ENCODE measurements around the gene SIM2.

Gene SIM2

DNA sequence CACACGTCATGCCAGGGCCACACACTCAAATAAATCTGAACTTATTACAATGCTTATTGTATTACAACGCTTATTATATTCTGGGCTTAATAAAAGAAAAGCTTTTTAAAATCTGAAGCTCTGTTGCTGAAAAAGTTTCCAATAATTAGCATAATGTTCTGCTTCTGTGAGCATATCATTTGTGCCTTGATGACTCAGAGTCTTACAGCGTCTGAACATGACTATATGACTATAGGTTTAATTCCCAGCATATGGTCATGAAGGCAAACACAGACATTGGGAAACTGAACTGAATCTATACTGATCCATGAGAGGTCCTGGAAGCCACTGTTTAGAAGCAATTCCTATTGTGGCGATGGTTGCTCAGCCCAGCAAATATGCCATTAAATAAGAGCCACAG, 66.3 kb downstream of the SIM2 start:
- DNase-seq (ENCODE audit: low read depth) = no peak

DNA sequence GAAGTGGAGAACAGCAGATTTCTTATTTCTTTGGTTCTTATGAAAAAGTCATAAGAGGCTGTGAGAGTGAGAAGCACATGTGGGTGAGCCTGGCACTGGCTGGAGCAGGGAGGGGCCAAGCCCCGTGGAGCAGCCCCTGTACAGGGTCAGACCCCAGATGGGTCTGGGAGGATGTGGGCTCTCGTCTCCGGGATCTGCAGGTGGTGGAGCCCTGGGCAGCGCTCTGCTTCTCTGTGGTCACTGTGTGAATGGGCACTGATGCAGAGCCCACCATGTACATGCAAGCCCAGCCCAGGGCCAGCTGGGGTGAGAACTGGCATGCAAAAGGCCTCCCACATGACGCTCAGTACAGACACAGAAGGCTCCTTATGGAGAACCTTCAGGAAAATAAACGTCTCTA, 67.6 kb downstream of the SIM2 start:
- no peak for DNase-seq (ENCODE audit: low read depth)

DNA sequence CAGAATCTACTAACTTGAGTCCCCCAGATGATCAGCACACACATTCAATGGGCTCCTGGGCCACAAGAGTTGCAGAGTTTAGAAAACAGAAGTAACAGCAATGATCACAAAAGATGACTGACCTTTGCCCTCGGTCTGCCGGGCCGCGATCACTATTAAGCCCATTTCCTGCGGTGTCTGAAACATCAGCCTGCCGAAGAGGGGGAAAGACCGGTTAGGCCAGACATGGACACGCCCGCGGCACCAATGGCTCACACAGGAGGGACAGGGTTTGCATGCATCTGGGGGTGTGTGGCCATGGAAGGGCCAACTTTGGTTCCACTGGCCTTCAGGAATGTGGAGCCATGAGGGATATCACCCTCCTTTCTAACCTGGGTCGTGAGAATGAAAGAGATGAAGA, 68.2 kb downstream of the SIM2 start:
- no peak for DNase-seq (ENCODE audit: low read depth)

DNA sequence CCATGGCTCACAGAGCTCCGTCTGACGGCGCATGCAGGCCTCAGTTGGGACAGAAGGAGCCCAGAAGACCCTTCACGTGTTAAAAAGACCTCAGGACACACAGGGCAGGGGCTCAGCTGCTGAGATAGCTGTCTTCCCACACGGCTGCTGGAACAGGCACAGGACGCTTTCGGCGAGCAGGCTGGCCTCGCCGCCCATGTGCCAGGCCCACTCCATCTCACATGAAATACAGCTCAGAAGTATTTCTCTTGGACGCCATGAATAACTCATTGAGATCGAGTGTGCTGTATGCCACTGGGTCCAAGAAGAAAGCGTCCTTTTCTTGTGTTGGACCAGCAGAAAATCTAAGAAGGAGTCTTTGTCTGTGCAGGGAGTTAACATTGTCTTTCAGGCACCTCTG, 69.6 kb downstream of the SIM2 start:
- no peak for DNase-seq (ENCODE audit: low read depth)

DNA sequence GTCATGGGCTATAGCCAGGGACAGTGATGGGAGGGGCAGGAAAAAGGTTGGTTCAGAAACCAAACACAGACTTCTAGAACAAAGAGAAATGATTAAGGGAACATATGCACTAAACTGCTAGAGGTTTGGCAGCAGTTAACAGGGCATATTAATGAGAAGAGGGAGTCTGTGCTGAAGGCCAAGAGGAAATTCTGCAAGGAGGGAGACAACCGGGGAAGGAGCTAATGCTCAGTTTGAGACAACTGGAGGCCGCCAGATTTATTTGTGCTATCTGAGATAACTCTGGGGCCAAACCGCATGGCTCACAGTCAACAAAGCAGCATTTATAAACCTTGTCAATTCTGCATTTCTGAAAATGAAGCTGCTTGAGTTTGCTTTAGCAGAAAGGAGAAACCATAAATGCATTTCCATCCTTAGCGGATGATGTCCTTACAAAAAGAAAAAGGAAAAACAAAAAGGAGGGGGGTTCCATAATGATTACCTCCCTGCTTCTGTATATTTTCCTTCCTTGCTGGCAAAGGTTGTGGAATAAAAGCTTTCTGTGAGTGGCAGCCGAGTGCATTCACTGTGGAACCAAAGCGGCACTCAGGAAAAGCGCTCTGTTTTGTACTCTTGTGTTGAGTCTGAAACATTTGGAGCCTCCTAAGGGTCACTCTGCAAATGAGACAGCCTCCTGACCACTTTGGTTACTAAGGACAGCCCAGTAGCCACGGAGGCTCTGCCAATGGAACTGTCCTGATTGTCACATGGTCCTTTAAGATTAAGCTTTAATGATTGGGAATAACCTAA, 70.3 kb downstream of the SIM2 start:
- DNase-seq (ENCODE audit: low read depth) = no peak

DNA sequence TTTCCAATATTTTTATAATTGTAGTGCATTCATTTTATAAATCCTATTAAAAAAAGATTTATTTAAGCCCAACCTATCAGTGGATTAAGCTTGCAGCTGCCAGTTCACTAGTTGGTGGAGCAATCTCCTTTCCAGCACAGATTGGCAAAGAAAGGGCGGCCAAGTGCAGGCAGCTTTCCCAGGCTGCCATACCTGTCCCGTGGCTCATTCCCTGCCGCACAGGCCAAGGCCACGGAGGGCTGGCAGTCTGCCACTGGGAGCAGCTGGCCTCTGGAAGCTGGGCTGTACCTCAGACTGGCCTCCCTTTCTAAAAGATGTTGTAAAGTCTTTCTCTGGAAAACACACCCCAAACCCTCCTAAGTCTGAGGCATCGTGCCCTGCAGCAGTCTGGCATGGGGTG, 74.2 kb downstream of the SIM2 start:
- DNase-seq (ENCODE audit: low read depth) = no peak

DNA sequence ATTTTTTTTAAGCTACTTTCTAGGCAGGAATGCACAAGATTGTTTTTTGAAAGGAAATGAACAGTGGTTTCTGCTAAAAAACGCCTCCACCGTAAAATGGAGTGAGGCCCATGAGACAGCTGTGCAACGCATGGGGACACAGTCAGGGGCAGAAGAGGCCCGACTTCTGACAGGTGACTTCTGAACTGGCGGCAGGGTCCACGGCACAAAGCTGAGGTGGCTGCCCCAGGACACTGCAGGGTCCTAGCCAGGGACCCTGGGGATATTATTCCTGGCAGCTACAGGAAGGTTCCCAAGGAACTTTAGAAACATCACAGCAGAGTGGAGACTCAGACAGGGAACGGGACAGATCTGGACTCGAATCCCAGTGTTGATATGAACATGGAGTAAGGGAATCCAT, 75.1 kb downstream of the SIM2 start:
- no peak for DNase-seq (ENCODE audit: low read depth)

DNA sequence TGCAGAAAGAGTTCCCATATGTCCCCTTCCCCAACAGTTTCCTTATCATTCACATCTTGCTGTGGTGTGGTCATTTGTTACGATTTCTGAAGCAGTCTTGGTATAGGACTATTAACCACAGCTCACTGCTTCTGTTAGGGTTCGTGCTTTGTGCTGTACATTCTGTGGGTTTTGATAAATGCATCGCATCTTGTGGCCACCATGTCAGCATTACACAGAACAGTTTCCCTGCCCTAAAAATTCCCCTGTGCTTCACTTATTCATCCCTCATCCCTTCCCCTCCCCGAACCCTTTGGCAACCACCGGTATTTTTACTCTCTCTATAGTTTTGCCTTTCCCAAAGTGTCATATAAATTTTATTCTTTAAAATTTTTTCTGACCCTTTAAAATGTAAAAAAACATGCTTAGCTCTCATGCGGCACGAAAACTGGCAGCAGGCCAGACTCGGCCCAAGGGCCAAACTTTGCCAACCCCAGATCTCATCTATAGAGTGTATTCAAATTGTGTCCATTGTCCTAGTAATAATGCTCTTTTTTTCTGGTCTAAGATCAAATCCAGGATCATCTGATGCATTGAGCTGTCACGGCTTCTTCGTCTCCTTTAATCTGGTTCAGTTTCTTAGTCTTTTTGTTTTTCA, 78.2 kb downstream of the SIM2 start:
- no peak for DNase-seq (ENCODE audit: low read depth)

DNA sequence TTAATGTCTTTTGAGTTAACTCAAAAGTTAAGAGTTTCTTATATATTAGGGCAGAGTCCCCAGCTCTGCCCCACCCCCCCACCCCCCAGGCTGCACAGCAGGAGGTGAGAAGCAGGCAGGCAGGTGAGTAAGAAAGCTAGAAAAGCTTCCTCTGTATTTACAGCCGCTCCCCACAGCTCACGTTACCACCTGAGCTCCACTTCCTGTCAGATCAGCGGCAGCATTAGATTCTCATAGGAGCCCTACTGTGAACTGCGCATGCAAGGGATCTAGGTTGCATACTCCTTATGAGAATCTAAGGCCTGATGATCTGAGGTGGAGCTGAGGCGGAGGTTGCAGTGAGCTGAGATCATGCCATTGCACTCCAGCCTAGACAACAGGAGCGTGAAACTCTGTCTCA, 81.9 kb downstream of the SIM2 start:
- no peak for DNase-seq (ENCODE audit: low read depth)

DNA sequence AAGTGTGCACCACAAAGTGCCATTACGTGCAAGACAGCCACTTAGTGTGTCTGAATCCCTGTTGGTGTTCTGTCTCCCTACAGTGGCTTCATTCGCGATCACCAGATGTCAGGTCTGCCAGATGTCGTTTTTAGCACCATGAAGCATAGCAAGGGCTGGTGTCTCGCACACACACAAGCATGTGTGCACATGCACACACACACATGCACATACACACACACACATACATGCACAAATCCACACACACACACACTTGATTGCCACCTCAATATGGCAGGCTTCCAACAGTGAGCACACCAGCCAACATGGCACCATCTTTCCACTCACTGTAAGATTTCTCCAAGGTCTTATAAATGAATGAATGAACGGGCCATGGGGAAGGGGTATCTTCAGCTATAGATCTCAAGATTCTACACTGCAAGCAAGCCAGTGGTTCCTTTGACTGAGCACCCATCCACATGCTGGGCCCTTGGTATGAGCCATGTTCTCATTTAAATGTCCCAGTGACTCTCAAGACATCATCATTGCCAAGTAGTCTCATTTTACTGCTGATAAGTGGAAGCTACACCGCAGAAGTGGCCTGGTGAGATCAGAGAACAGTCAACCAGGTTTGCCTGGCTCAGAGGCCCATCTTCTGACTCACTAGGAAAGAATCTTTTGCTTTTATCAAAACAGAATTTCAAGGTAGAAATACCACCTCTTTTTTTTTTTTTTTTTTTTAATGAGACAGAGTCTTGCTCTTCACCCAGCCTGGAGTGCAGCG, 84.9 kb downstream of the SIM2 start:
- DNase-seq (ENCODE audit: low read depth) = no peak

DNA sequence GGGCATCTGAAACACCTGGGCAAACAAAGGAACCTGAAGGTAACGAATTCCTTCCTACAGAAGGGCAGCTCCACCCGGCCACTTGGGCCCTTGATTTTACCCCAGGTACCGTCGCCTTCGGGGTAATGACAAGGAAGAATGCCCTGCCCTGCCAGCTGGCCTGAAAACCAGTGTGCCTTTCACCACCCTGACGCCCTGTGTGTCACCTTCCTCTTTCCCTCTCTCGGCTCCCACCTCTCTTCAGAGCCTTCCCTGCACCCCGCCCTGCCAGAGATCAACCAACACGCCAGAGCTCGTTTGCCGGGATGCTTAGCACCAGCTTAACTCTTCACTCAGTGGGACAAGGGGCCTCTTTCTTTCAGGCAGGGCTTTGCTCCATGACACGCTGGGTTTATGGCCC, 86.0 kb downstream of the SIM2 start:
- no peak for DNase-seq (ENCODE audit: low read depth)

DNA sequence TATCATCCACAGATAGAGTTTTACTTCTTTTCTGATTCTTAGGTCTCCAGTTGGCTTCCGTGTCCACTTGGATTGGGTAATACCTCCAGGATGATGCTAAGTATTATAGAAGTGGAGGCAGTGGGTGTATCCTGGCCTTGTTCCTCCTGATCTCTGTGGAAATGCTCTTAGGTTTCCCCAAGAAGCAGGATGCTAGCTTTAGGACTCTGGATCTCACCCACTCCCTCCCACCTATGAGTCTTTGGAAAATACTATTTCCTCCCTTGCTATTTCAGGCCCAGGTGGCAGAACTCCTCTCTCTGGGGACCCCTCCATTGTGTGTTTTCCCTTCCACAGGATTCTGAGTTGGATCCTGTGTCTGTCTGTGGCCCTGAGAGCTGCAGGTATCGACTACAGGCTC, 86.7 kb downstream of the SIM2 start:
- no peak for DNase-seq (ENCODE audit: low read depth)

DNA sequence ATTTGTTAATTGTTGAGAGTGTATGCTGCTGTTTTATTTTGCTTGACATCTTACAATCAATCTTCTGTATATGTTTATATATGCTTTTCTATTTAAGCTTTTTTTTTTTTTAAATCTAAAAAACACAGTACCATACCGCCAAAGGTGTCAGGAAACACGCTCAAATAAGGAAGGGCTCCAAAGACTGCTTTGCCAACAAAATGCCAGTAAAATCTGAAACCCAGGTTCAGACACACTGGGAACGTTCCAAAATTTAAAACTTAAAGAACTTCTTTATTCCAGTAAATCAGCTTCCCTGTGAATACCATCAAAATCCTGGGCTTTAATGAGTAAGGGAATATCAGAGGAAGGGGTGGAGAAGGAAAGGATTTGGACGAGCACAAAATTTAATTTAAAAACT, 87.3 kb downstream of the SIM2 start:
- DNase-seq (ENCODE audit: low read depth) = no peak

DNA sequence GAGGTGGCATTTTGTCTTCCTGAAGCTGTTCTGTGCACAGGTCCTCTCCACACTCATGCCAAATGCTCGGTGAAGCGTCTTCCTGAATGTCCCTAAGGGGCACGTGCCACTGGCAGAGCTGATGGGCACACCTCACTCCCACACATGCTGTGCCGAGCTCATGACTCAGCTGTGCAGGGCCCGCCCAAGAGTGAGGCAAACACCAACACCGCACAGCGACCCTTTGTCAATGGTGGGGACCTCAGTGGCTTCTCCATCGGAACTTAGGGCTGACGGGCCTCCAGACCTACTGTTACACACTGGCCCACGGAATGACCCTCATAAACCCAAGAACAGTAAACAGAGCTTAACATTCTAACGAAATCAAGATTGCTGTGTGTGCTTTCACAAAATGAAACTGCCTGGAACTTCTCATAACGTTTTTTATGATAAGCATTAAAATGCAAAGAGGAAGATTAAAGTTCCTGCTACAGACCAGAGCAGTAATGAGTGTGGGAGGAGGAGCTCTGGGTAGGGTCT, 89.3 kb downstream of the SIM2 start:
- no peak for DNase-seq (ENCODE audit: low read depth)

DNA sequence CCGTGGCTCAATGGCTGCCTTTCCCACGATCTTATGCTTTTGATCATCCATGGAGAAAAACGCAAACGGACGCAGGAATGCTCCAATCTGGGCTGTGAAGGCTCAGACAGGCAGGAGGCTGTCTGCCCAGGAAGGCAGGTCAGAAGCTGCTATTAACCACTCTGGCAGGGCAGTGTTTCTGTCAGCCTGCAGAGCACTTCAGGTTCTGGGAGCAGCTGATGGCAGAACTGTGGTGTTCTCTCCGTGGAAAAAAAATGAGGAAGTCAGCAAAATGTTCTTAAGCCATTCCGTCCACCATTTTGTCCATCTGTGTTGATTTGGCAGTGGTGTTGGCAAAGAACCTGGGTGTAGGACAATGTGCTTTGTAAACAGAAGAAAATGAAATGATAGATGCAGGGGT, 91.7 kb downstream of the SIM2 start:
- DNase-seq (ENCODE audit: low read depth) = no peak

DNA sequence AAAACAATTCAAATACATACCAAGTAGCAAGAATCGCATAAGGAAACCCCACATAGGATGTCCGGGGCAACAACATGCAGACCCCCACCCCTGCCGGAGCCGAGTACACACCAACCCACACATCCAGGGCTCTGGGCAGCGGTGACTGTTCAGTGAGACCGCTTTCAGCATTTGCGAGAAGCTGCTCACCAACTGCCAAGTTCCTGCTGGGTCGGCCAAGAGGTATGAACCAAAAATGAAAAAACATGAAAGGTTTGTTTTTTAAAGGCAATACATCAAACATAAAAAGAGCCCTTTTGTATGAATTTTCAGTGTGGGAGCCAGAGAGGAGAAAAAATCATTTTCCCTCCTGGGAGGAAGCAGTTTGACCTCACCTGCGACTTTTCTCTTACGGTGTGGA, 92.3 kb downstream of the SIM2 start:
- DNase-seq (ENCODE audit: low read depth) = no peak

DNA sequence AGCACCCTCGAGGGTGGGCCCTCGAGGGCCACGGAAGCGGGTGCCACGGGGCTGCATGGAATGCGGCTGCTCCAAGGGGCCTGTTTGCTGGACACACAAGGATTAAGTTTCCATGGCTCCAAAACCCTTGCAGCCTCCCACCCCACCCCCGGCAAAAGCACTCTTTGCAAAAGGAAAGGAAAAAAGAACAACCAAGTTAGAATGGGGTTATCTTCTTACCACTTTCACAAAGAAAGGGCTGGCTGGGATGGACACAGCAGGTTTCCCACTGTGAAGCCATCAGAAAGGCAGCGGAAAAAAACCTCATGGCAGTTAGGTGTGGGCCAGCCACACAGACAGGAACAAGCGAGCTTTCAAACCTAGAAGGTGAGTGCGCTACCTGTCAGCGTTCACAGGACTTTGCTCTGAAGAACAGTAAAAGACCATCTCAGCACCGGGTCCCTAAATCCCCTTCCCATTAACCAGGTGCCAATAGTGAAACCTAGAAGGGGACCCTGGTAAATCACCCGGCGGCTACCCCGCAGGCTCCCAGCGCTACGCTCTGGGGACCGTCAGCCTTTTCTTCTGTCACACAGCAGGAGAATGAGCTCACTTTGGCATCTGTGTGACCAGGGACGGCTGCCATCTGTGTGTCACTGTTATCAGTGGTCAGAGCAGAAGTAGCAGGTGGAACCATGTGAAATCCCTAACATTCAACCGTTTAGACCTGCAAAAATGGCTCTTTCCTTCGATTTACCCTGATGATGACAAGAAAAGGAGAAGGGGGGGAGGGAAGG, 93.0 kb downstream of the SIM2 start:
- no peak for DNase-seq (ENCODE audit: low read depth)

DNA sequence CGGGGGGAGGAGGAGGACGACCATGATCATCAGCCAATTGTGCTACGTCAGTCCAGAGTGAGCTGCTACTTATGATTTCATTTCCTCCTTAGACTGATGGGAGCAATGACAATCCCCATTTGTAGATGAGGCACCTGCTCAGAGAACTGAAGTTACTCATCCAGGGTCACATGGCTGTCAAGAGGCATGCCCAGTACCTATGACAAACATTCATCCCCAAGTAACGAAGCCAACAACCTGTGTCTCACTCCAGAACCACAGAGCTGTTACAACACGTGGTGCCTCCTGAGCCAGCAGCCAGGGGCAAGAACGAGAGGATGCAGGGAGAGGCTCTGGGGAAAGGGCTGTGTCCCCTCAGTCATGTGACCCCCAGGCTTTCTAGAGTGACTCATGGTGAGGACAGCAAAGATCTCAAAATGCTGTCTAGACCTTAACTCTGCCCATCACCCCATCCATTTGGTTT, 93.6 kb downstream of the SIM2 start:
- DNase-seq (ENCODE audit: low read depth) = no peak

DNA sequence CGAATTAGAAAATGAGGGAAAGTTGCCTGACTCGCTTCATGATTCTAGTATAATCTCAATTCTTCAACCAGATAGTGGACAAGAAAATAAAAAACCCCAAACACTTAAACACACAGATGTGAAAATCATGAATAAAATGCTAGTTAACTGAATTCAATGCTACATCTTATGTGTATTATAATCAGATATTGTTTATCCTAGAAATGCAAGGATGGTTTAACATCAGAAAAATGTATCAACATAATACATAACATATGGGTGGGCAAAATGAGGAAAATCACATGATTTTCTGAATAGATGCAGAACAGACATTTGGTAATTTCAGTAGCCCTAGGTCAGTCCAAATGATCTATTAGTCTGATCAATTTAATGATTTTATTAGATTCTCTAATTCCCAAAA, 97.2 kb downstream of the SIM2 start:
- no peak for DNase-seq (ENCODE audit: low read depth)

DNA sequence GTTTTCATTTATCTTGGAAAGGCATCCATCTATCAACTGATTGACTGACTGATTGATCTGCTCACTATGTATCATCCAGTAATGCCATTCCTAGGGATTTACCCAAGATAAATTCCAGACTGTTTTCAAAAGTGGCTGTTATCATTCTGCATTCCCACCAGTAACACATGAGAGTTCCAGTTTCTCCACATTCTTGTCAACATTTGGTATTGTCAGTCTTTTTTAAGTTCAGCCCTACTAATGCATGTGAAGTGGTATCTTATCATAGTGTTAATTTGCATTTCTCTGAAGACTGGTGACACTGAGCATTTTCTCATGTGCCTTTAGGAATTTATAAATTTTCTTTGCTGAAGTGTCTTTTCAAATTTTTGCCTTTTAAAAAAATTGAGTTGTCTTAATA, 99.6 kb downstream of the SIM2 start:
- no peak for DNase-seq (ENCODE audit: low read depth)

Data from stimulated activated CD8-positive, alpha-beta memory T cell treated with anti-CD3 and anti-CD28 coated beads, Interleukin-15, amount 100 ng/mL, for 24 hours (primary cell).